ENCODE data around the gene HOXD8.

HOXD8 gene

GRCh38 chr2:176181551-176181950 is 52.0 kb downstream of the HOXD8 start:
- no peak overlapping the region for H3K9ac ChIP-seq (ENCODE audit: low read depth, low read length)
- no peak overlapping the region for H3K4me3 ChIP-seq (ENCODE audit: low read length)
- H3K9me3 ChIP-seq (ENCODE audit: insufficient read depth, low read depth, low read length), result peaks cover 4% of the 10 kb centered on the region; the same call in 1 of the 2 replicates
- H3K27ac ChIP-seq (ENCODE audit: low read length), result no peak overlapping the region
- H3K36me3 ChIP-seq (ENCODE audit: insufficient read depth, low read depth, low read length), result no peaks in the 10 kb centered on the region
- 0 out of 2 replicates have a peak, but pooled peaks cover 5% of the 10 kb centered on the region for H3K4me1 ChIP-seq (ENCODE audit: insufficient read depth, low read length)
- peaks cover 100% of the 10 kb centered on the region for H3K27me3 ChIP-seq (ENCODE audit: insufficient read depth, low read length)

Measured in iPS-20b (cell line).